ENCODE data around the gene C14orf119.
A peak's percentile ranks its signal among the peaks of the same experiment; 100 is the strongest.

Gene C14orf119

DNA sequence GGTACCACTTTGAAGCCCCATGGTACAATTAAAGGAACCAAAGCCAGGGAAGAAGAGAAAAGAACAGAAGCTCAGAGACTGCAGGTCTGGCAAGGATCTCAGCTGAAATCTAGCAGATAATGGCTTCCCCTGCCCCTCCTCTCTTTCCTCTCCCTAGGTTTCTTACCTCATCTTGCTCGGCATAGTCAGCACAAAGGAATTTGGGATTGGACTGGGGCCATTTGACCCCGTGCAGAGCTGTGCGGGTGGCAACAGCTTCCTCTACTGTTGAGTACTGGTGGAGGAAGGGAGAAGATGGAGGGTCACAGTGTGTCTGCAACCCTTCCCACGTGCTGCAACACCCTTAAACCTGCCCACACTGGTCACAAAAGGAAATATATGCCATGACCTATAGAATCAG lies 33.3 kb upstream of the C14orf119 start:
- DNase-seq, result peak; percentile 96

GRCh38 chr14:23063601-23064000 lies 31.7 kb upstream of the C14orf119 start:
- DNase-seq, result no peak

GRCh38 chr14:23066368-23066767 lies 28.9 kb upstream of the C14orf119 start:
- DNase-seq, result no peak

DNA sequence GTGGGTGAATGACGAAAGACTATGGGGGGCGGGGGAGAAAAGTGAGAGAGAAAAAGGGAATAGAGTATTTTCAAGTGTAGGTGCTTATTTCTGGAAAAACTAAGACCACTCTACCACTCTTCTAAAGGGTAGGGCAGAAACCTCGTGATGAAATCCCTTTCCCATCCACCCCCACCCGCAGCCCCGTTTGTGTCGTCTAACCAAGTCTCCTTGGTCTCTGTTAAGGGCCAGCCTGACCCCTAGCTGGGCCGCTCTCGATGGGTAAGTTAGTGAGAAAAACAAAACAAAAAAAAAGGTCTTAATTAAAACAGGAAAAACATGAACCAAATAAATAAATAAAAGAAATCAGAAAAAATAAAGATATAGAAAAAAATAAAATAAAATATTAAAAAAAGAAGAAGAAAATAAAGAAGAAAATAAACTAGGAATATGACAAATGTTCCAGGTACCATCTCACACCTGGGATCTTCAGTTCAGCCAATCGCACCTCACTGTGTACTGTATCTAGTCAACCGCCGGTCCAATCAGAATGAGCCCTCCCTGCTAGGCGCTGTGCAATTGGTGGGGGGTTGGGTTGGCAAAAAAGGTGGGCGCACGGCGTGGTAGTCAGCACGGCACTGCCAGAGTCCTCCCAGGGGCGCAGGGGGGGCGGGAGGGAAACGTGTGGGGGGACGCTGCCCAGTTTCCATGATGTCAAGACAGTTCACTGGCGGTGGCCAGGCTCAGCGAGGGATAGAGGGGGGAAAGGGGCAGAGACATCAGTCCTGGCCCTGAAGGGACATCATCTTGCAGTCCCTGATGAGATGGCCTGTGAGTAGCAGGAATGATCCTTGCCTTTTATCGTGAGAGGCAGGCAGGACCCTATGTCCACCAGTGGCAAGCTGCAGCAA lies 28.2 kb upstream of the C14orf119 start:
- no peak for DNase-seq

DNA sequence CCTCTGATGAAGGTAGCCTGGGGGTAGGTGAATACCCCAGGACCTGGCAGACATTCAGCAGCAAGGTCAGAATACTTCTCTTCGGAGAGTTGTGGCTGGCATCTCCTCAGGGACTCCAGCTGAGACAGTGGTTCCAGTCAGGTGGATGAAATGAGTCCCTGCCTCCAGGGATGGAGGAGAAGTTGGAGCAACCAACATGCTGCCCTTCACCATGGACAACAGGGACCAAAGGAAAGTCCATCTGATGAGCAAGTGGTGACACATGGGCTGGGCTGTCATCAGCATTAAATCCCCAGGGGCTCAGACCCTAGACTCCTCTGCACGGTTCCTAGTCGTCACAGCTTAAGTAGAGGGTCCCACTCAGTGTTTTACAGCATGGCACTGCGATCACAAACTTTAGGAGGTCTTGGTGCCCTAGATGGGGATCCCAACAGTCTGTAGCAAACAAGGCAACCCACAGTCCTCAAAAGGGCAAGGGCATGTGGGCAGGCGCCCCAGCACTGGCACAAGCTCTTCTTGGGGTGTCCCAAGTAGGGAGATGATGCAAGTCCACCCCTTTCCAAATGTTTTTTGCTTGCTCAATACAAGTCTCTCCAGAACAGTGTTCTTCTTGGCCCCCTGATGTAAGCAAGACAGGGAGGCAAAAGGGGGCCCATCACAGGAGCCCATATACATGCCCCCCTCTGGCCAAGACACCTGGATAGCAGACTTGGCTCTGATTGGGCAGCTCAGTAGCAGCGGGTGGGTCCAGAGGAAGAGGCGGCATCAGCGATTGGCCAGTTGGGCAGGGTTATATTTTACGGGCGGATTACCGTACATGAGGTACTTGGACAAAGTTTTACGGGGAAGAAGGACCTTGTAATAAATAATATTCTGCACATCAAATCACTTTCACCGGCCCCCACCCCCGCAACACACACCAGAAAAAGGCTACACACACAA lies 27.2 kb upstream of the C14orf119 start:
- no peak for DNase-seq

DNA sequence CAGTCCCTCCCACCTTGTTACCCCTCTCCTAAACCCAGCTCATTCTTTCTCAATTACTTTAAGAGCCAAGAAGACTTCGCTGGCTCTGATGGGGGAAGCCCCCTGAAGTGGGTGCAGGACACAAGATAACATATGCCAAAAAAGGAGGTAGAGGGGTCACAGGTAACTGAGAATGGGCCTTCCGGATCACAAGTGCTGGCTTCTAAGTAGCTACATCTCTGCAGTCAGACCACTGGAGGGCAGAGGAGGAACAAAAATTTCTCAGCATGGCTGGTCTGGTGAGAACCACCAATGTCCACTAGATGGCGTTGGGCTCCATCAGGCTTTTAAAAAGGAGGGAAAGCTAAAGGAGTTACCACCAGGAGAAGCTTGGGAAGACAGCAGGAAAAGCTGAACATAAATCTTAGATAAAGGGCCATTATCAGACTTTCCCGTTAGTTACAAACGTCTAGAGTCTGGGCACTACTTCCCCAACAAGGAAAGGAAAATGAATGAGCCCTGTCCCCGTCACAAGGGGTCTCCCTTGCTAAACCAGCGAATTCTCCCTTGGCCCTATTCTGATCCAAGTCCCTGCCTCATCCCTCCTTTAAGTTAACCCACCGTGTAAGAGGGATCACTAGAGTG lies 26.4 kb upstream of the C14orf119 start:
- DNase-seq, result peak; percentile 91

DNA sequence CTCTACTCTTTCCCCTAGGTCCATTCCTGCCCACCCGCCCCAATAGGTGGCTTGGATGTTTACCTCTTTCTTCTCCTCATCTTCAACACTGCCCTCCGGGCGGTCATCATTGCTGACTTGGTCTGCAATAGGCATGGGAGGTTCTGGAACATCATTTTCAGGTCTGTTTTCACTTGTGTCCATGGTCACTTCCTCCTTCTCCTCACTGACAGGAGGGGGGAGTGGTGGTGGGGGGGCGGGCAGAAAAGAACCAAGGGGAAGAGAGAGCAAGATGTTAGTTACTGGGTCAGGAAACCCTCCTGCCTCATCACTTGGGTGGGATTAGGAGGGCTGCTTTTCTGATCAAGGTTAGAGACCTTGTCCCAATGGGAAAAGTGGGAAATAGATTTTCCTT lies 25.9 kb upstream of the C14orf119 start:
- no peak for DNase-seq

- DNase-seq, result no peak
Measured at GRCh38 chr14:23070262-23071129, 24.8 kb upstream of the C14orf119 start.

DNA sequence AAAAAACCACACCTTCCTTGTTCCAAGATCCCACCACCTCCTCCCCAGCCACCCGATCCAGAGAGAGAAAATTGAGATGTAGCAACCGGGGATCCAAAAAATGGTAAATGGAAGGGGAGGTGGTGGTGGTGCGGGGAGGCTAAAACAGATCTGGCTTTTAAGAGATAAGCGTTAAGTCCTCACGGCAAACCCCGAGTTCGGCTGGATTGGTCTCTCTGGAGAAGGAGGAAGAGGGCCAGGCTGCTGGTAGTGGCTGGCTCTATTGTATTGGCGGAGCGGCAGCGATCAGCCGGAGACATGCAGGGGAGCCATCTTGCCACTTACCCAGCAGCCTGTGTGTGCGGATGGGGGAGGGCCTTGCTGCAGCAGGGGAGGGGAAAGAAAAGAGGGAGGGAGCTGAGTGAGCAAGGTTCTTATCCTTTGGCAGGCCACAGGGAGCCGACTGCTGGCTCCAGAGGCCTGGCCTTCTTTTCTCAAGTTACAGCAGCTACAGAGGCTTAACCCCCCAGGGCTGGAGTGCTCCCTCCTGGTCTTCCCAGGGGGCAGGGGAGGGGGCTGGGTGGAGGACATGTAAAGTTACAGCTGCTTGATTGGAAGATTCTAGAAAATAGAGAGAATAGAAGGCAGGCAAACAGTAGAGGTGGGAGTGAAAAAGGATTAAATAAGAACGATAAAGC lies 23.9 kb upstream of the C14orf119 start:
- DNase-seq, result peak; percentile 92

- DNase-seq, result no peak
Measured at GRCh38 chr14:23071921-23072539, 23.3 kb upstream of the C14orf119 start.

DNA sequence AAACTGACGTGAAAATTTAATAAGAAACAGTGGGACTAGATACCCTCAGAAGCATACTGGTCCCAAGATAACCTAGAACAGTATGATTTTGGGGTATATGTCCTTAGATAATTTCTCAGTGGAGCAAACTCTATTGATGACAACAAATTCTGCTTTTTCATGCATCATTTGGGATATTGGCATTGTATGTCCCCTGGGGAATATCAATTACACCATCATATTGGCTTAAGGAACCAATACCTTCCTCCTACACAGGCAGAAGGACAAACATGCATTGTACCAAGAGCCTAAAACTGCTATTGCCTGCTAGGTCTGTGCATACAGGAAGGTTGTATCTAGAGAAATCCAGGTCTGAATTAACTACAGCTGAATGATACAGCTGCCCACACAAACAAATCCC lies 20.4 kb upstream of the C14orf119 start:
- no peak for DNase-seq

DNA sequence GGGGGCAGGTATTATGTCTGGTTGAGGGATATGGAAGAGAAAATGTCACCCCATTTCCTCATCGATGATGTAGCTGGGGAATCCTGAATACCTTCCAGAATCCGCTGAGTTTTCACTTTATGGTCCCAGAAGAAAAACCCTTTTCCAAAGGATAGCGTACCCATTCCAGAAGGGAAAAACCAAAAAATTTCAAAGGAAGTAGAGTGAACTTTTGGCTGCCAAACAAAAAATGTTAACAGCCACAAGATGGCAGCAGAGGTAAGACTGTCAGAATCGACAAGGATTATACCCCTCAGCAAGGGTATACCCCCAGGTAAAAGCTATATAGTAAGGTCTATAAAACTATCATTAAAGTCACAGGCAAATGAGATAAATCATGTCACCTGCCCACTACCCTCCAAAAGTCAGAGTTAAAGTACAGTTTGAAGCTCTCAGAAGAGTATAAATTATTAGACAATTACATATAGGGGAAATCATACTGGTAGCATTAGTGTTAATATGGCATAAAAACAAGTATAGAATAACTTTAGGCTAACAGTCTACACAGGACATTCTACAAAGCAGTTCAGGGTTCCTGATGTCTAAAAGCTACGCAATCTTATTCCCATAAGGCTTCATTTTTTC lies 18.4 kb upstream of the C14orf119 start:
- no peak for DNase-seq

- peak; percentile 7 for DNase-seq
Measured at GRCh38 chr14:23077962-23078361, 17.3 kb upstream of the C14orf119 start.

DNA sequence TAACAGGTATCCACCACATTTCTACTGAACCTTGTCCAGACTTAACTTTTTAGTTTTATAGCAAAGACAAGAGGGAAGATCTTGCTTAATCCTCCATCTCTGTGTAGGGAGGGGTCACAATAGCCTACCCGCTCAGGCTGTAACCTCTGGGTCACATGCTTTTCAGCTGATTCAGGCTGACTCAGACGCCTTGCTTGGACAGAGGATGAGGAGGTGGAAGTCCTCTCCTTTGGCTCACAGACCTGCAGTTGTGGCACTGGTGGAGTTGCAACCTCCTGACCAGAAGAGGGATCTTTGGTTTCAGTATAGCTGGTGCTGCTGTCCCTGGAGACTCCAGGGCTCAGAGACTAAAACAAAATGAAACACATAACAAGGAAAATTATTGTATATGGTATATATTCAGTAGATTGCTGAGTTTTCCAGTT lies 16.6 kb upstream of the C14orf119 start:
- DNase-seq, result peak; percentile 86

GRCh38 chr14:23079716-23080115 lies 15.6 kb upstream of the C14orf119 start:
- peak; percentile 49 for DNase-seq

DNA sequence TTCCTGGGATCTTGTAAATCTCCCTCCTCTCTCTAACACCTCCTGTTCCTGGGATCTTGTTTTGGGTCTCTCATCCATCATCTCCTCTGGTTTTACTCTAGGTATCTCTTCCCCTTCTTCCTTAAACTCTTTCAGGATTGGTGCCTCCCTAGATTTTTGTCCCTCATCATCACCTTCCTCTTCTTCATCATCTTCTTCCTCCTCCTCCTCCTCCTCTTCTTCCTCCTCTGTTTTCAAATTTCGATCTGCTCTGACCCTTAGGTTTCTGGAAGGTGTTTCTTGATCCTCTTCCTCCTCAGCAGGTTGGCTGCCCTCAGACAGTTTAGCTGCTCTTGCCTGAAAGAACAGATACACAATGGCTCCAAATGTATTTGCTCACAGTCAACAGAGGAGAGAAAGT lies 14.8 kb upstream of the C14orf119 start:
- DNase-seq, result no peak

- DNase-seq, result no peak
Measured at GRCh38 chr14:23085458-23085857, 9.8 kb upstream of the C14orf119 start.

DNA sequence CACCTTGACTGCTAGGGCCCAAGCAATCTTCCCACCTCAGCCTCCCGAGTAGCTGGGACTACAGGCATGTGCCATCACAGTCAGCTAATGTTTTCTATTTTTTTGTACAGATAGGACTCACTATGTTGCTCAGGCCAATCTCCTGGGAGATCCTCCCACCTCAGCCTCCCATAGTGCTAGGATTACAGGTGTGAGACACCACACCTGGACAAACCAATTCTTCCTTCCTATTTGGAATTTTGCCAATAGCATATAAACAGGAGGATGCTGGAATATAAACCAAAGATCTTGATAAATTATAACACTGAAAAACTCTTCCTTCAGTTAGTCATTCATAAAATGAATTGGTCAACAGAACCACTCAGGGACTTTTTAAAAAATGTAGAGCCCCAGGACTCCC lies 8.7 kb upstream of the C14orf119 start:
- no peak for DNase-seq

- no peak for DNase-seq
Measured at GRCh38 chr14:23089498-23090253, 5.6 kb upstream of the C14orf119 start.

DNA sequence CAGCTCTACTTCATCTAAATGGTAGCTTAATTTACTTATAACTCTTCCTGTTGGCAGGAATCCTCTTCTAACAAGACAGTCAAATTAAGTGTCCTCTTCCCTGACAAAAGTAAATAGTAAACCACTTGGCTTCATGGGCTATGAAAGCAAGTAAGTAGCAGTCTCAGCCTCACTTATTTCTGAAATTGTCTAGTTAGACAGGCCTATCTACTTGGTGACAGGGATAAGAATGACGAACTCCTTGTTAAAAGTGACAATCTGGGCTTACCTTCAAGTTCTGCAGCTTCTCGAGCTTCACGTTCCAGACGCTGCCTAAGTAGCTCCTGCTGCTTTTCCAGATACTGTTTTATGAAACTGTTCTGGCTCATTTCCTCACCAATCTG lies 5.1 kb upstream of the C14orf119 start:
- DNase-seq, result no peak
